HG02973 (cell line): Measurements from ENCODE around the gene B3GNT8.
"Not testable (repeated sequence)": the region's sequence is repeated elsewhere in the genome, so short reads cannot be mapped to it uniquely, and the experiment has no call there.

Experiments
- ATAC-seq: cut with Tn5 transposase; IDR thresholded peaks from one replicate; pipeline ENCODE4 v1.9.1; 2021; ENCODE audit warnings: moderate library complexity; ENCODE audit not compliant: unreplicated experiment

Gene B3GNT8

DNA sequence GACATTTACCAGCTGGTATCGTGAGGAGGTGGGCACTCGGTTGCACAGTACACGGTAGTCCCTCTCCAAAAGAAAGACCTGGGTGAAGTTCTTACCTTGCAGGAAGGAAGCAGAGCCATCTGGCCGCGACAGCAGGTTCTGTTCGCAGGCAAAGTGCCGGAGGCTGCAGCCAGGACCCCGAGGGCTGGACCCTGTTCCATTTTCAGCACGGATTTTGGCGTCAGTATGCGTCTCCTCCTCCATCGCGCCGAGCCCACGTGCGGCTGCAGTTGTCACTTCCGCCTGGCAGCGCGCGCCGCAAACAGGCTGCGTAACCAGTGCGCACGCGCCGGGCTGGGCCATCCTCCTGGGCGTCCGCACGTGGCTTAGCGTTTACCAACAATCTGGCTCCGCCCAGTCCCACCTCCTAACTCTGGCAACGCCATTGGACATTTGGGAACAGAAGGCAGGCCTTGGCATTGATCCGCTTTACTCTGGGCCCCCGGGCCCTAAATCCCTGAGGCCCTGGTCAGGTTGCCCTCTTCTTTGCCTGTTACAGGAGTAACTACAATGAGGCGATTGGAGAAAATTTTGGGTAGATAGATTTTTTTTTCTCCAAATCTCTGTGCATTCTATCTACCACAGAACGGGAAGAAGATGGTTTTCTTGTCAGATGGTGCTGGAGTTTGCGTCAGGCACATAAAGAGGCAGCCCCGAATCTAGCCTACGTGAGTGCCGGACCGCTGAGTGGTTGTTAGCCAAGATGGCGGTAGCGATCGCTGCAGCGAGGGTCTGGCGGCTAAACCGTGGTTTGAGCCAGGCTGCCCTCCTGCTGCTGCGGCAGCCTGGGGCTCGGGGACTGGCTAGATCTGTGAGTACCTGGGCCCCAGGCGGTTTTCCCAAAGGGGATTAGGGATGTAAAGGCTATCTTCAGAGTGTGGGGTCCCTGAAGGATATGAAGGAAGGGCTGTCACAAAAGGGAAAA lies 29.8 kb downstream of the B3GNT8 start, which contains the start of the genes BCKDHA and EXOSC5:
TSS of gene BCKDHA (plus strand) at position 733 of the 964 bp plus-strand sequence. CDS start at position 743, 10 bp downstream.
TSS of gene EXOSC5 (minus strand) at position 274 of the 964 bp plus-strand sequence. CDS start at position 243, 31 bp downstream.
- peak; percentile 81 for ATAC-seq

DNA sequence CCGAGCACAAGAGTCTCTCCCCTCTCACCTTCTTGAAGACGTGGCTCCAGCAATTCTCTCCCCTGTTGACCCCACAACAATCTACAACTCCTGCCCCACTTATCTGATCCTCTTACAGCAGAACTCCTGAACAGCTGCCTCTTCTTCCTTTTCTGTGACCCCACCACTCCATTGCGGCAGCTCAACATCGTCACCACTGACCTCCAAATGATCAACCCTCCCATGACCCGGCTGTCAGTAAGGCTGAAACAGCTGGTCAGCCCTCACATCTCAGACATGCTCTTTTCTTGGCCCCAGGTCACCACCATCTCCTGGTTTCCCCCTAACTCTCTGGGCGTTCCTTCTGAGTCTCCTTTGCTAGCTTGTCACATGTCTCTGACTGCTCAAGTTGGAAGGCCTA lies 31.8 kb downstream of the B3GNT8 start:
- ATAC-seq: no peak

DNA sequence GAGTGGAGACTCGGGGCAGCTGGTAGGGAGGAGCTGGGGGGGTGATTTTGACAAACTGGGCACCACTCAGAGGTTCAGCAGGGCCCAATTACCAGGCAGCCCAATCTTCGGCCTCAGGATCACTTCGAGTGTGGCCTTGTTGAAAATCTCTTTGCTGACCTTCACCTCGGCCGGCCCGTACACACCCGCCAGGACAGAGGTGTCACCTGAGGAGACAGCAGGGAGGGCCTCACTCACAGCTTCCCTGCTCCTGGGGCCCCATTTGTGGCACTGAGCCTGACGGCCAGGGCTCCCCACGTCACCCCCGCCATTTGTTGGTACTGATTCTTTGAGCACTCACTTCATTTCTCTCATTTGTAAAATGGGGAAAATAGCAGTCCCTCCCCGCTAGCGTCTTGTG lies 34.4 kb downstream of the B3GNT8 start:
- no peak for ATAC-seq

DNA sequence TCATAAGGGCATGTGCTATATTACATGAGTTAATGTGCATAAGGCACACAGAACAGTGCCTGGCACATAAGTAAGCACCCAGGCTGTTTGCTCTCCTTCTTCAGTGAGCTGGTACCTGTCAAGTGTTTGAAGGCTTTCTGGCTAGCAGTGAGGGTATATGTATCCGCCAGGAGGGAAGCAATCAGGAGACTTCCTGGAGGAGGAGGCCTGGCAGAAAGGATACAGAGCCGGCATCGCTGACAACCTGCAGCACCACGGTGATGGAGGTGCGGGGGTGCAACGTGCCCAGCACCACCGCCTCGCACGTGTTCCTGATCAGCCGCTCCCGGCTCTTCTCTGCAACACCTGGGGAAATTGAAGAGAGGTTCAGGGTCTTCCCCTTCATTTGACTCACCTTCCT lies 35.6 kb downstream of the B3GNT8 start:
- ATAC-seq: no peak

DNA sequence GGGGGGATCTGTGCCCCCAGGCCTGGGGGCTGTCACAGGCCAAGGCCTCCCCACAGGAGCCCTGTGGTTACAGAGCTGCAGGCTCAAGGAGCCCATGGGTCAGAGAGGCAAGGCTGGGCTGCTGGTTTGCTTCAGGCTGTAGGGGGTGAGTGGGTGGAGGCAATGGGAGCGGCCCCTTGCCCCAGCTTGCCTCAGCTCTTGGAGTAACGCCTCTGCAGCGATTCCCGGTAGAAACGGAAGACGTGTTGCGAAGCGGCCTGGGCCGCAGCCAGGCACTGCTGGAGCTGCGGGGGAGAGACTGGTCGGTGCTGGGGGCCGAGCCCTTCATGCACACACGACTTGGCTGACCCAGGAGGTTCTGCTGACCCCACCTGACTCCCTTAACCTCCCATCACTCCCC lies 40.7 kb downstream of the B3GNT8 start:
- no peak for ATAC-seq

DNA sequence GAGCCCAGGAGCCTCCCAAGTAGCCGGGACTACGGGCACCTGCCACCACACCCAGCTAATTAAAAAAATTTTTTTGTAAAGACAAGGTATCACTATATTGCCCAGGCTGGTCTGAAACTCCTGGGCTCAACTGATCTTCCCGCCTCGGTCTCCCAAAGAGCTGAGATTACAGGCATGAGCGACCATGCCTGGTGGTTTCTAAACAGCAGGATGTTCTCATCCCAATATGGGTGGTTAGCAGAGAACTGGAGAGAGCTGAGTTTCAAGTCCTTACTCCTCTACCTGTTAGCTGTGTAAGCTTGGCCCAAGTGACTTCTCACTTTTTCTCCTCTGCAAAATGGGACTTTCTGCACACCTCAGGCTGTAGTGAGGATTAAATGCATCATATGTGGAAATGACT lies 42.8 kb downstream of the B3GNT8 start:
- ATAC-seq: no peak

DNA sequence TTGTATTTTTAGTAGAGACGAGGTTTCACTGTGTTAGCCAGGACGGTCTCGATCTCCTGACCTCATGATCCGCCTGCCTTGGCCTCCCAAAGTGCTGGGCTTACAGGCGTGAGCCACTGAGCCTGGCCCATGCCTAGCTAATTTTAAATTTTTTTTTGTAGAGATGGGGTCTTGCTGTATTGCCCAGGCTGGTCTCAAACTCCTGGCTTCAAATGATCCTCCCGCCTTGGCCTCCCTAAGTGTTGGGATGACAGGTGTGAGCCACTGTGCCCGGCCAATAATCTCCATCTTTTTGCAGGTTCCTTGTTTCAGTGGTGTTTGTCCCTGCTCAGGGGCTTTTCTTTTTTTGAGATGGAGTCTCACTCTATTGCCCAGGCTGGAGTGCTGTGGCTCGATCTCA lies 45.6 kb downstream of the B3GNT8 start:
- ATAC-seq: not testable (repeated sequence)

DNA sequence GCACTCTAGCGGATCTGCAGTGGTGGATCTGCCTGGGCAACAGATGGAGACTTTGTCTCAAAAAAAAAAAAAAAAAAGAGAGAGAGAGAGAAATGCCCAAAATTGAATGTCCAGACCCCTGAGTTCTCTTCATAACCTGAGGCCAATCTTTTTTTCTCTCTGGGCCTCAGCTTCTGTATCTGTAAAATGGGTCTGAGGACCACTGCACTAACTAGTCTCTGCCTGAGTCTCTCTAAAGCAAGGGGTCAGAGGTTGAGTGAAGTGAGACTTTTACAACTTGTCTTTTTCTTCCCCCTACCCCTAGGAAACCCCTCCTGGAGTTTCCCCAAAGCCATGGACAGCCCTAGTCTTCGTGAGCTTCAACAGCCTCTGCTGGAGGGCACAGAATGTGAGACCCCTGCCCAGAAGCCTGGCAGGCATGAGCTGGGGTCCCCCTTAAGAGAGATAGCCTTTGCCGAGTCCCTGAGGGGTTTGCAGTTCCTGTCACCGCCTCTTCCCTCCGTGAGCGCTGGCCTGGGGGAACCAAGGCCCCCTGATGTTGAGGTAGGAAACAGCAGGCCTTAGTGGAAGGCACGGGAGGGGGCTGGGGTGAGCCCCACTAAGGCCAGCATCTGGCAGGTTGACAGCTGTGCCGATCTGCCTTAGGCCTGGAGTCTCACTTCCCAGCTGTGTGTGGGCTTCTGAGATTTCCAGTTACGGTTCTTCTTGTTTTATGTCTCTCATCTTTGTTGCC lies 49.0 kb downstream of the B3GNT8 start:
- no peak for ATAC-seq

DNA sequence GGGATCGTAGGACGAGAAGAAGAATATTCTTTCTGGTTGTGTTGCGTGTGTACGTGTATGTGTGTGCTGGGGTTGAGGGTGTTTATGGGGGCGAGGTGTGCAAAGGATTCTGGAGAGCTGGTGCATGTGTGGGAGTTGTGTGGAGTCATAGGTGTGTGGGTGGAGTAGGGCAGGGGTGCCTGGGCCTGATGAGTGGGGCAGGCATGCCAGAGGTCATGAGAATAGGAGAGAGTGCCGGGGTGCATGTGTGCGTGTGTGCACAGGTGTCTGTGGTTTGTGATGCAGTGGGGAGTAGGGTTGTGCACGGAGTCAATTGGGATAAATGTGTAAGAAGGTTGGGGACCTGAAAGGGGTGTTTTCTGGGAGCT lies 50.2 kb downstream of the B3GNT8 start:
- ATAC-seq: no peak

DNA sequence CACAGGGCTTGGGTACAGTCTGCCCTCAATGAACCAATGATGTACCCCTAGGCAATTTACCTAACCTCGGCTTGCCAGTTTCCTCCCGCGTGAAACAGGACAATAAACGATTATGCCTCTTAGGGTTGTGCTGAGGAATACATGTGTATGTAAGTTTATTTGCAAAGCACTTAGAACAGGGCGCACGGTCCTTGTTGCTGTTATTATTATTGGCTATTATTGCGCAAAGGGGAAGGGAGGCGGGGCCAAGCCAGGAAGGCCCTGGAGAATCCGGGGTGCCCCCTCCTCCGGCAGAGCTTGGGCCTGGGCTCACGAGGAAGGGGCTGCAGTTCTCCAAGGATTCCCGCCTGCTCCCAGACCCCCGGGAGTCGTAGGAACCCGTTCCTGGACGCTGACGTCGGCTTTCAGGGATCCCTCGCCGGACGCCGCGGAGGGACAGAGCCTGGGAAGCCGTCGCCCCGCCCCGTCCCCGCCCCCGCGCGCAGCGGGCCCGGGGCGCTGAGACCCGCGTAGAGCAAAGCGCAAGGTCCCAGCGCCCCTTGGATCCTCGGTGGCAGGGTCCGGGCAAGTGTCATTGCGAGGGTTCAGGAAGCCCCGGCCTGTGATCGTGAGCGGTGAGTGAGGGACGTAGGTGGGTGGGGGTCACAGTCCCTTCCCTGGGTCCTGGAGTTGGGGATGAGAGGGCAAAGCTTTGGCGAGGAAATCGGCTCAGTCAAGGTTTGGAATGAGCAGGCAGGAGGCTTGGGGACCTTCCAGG lies 50.8 kb downstream of the B3GNT8 start, which contains the start of gene TMEM91:
TSS of gene TMEM91 (plus strand) at position 293 of the 757 bp plus-strand sequence. CDS start 1,777 bp downstream, outside the sequence.
- ATAC-seq: no peak
